SU-DHL-6 (cell line): ENCODE measurements around the gene RBP5.

Source experiments
- H2AFZ ChIP-seq: fragments of 200-600 bp; sonication (generic); 2 replicates; pipeline ENCODE4 v1.6.1; 2014; ENCODE audit warnings: low read depth, mild to moderate bottlenecking, moderate library complexity, mixed read lengths, antibody characterized with exemption, low read length; ENCODE audit not compliant: severe bottlenecking
- H3F3A ChIP-seq: fragments of 200-600 bp; shearing (Covaris generic); 2 replicates; pipeline ENCODE4 v1.6.0; 2016; ENCODE audit warnings: antibody characterized with exemption, mild to moderate bottlenecking; ENCODE audit not compliant: insufficient read depth
- H3K27ac ChIP-seq: fragments of 200-600 bp; sonication (generic); 2 replicates; pipeline ENCODE4 v1.5.1; 2016; ENCODE audit warnings: low read depth, mild to moderate bottlenecking, low read length, moderate library complexity, mixed read lengths
- H3K27me3 ChIP-seq: fragments of 200-600 bp; sonication (generic), shearing (Covaris generic); 2 replicates; pipeline ENCODE4 v1.6.0; 2014; ENCODE audit warnings: mild to moderate bottlenecking, low read length
- H3K36me3 ChIP-seq: fragments of 200-600 bp; sonication (generic); 2 replicates; pipeline ENCODE4 v1.6.1; 2014; ENCODE audit warnings: mild to moderate bottlenecking, low read length, mixed read lengths
- H3K4me2 ChIP-seq: fragments of 300-600, 200-600 bp; shearing (Covaris generic), sonication (generic); 2 replicates; pipeline ENCODE4 v1.6.0; 2014; ENCODE audit warnings: low read length, low read depth, mild to moderate bottlenecking; ENCODE audit not compliant: poor library complexity, severe bottlenecking
- H3K4me3 ChIP-seq: fragments of 200-600 bp; sonication (generic); 2 replicates; pipeline ENCODE4 v1.5.1; 2014; ENCODE audit warnings: antibody characterized with exemption, low read length, mild to moderate bottlenecking, mixed read lengths; ENCODE audit not compliant: insufficient read depth, poor library complexity, severe bottlenecking
- H3K79me2 ChIP-seq: fragments of 200-600 bp; sonication (generic); 2 replicates; pipeline ENCODE4 v1.6.1; 2014; ENCODE audit warnings: mild to moderate bottlenecking, low read length, moderate library complexity; ENCODE audit not compliant: insufficient read depth
- H3K9ac ChIP-seq: fragments of 200-600 bp; sonication (generic); 2 replicates; pipeline ENCODE4 v1.7.0; 2014; ENCODE audit warnings: mild to moderate bottlenecking, low read length
- H3K9me2 ChIP-seq: fragments of 200-600 bp; sonication (generic); replicated peaks from 2 replicates; pipeline ENCODE4 v1.6.1; 2014; ENCODE audit warnings: low read length; ENCODE audit not compliant: insufficient read depth
- H3K9me3 ChIP-seq: fragments of 200-600 bp; sonication (generic); 2 replicates; pipeline ENCODE4 v1.6.1; 2014; ENCODE audit warnings: low read length, mixed read lengths; ENCODE audit not compliant: insufficient read depth
- H4K20me1 ChIP-seq: fragments of 200-600 bp; sonication (generic); 2 replicates; pipeline ENCODE4 v1.6.1; 2014; ENCODE audit warnings: low read depth, mild to moderate bottlenecking, antibody characterized with exemption, low read length, moderate library complexity, mixed read lengths
- EZH2phosphoT487 ChIP-seq: fragments of 200-600 bp; sonication (generic), shearing (Covaris generic); conservative IDR thresholded peaks from 2 replicates; pipeline ENCODE4 v1.6.1; 2018; ENCODE audit warnings: mild to moderate bottlenecking, antibody characterized with exemption, low read length, moderate library complexity, mixed read lengths
- TF ChIP-seq, protein P1 (sequence below): fragments of 200-600 bp; sonication (generic); IDR thresholded peaks from one replicate; pipeline ENCODE4 v1.5.1; 2017; ENCODE audit warnings: antibody characterized with exemption, mild to moderate bottlenecking, low read length, moderate library complexity; ENCODE audit not compliant: insufficient read depth, poor library complexity, severe bottlenecking

RBP5 gene, protein sequence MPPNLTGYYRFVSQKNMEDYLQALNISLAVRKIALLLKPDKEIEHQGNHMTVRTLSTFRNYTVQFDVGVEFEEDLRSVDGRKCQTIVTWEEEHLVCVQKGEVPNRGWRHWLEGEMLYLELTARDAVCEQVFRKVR

GRCh38 chr12:7128681-7129286 is at the start of gene RBP5:
Gene RBP5 (minus strand): TSS chr12:7128889. CDS start chr12:7128775, 114 bp downstream.
- Histone ChIP-seq H3K27me3 (no peaks in the 10 kb centered on the region), H3K4me2 (peak within 1 kb of the TSS; percentile 79), H2AFZ (peak within 1 kb of the TSS; percentile 92), H3K4me3 (peak within 1 kb of the TSS; percentile 61), H3K36me3 (no peaks in the 10 kb centered on the region), H3K9me3 (no peaks in the 10 kb centered on the region), H4K20me1 (no peaks in the 10 kb centered on the region), H3K9me2 (no peaks in the 10 kb centered on the region), H3K9ac (peak within 1 kb of the TSS; percentile 61), H3K79me2 (no peaks in the 10 kb centered on the region), H3F3A (no peaks in the 10 kb centered on the region), H3K27ac (no peak within 1 kb of the TSS)
- no peak for TF ChIP-seq EZH2phosphoT487
- TF ChIP-seq, protein P1, sequence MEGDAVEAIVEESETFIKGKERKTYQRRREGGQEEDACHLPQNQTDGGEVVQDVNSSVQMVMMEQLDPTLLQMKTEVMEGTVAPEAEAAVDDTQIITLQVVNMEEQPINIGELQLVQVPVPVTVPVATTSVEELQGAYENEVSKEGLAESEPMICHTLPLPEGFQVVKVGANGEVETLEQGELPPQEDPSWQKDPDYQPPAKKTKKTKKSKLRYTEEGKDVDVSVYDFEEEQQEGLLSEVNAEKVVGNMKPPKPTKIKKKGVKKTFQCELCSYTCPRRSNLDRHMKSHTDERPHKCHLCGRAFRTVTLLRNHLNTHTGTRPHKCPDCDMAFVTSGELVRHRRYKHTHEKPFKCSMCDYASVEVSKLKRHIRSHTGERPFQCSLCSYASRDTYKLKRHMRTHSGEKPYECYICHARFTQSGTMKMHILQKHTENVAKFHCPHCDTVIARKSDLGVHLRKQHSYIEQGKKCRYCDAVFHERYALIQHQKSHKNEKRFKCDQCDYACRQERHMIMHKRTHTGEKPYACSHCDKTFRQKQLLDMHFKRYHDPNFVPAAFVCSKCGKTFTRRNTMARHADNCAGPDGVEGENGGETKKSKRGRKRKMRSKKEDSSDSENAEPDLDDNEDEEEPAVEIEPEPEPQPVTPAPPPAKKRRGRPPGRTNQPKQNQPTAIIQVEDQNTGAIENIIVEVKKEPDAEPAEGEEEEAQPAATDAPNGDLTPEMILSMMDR: no peak

- no peaks in the 10 kb centered on the region for H3K79me2 ChIP-seq
- no peak overlapping the region for H3K27ac ChIP-seq
- no peaks in the 10 kb centered on the region for H3F3A ChIP-seq
- H3K36me3 ChIP-seq: no peaks in the 10 kb centered on the region
- H3K27me3 ChIP-seq: no peaks in the 10 kb centered on the region
- no peak for TF ChIP-seq EZH2phosphoT487
- TF ChIP-seq, protein P1: no peak
- H3K4me2 ChIP-seq: no peak overlapping the region
- no peak overlapping the region for H3K9ac ChIP-seq
- no peaks in the 10 kb centered on the region for H3K9me2 ChIP-seq
- no peaks in the 10 kb centered on the region for H4K20me1 ChIP-seq
- no peak overlapping the region for H2AFZ ChIP-seq
- H3K4me3 ChIP-seq: no peak overlapping the region
- 0 out of 2 replicates have a peak, but pooled peaks cover 5% of the 10 kb centered on the region for H3K9me3 ChIP-seq
Measured at GRCh38 chr12:7178481-7178880, 49.8 kb upstream of the RBP5 start.

DNA sequence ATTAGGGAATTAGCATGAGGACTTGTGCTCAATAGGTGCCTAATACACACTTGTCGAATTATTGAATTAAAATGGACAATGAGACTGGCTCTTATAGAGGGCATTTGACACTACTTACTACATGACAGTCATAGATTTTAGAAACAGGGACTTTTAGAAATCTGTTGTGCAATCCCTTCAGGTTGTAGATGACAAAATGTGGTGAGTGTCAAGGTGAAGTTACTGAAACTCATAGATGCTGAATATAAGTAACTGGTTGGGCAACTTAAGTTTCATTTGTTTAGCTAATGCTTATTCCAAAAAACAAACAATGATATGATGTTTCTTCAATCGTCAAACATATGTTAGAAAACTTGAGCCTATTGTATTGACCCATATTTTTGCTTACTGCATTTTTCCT is 47.9 kb upstream of the RBP5 start:
- H3K4me2 ChIP-seq: no peak overlapping the region
- H4K20me1 ChIP-seq: no peaks in the 10 kb centered on the region
- H3K27ac ChIP-seq: no peak overlapping the region
- H3K79me2 ChIP-seq: no peaks in the 10 kb centered on the region
- H3K9me2 ChIP-seq: no peaks in the 10 kb centered on the region
- H3K27me3 ChIP-seq: no peaks in the 10 kb centered on the region
- H3K36me3 ChIP-seq: peaks cover 4% of the 10 kb centered on the region; the same call in 1 of the 2 replicates
- H2AFZ ChIP-seq: no peak overlapping the region
- H3K9me3 ChIP-seq: peaks cover 20% of the 10 kb centered on the region; the same call in 1 of the 2 replicates
- no peak overlapping the region for H3K9ac ChIP-seq
- TF ChIP-seq, protein P1: no peak
- TF ChIP-seq EZH2phosphoT487: no peak
- H3K4me3 ChIP-seq: no peak overlapping the region
- no peaks in the 10 kb centered on the region for H3F3A ChIP-seq
